HG02610 (cell line): ENCODE results near the gene BEGAIN.

ENCODE experiments used
- ATAC-seq: cut with Tn5 transposase; IDR thresholded peaks from one replicate; pipeline ENCODE4 v1.9.1; 2021; ENCODE audit warnings: mild to moderate bottlenecking, moderate library complexity; ENCODE audit not compliant: unreplicated experiment

Gene BEGAIN

DNA sequence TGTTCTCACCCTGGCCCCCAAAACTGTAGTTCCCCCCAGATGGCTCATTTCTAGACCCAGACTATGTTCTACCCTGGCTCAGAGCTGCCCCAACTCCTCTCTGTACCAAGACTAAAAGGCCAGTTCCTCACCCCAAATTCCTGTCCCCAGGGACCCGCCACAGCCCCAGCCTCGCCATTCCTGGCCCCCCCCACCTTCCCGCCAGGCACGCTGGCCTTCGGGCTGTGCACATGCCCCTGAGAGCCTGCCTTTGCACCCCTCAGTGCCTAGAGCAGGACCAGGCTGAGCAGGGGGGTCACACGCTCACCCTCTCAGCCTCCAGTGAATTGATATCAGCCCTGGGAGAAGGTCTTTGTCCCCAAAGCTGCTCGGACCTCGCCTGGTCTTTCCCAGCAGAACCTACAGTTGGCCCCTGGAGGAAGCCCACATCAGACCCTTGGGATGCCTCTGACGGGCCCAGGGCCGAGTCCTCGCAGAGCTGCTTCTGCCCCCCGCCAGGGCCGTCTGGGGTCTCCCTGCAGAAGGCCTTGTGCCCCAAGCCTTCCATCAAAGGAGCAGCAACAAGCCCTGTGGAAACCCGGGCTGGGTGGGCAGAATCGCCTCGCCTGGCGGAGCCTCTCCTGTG is 32.4 kb downstream of the BEGAIN start:
- ATAC-seq: no peak

DNA sequence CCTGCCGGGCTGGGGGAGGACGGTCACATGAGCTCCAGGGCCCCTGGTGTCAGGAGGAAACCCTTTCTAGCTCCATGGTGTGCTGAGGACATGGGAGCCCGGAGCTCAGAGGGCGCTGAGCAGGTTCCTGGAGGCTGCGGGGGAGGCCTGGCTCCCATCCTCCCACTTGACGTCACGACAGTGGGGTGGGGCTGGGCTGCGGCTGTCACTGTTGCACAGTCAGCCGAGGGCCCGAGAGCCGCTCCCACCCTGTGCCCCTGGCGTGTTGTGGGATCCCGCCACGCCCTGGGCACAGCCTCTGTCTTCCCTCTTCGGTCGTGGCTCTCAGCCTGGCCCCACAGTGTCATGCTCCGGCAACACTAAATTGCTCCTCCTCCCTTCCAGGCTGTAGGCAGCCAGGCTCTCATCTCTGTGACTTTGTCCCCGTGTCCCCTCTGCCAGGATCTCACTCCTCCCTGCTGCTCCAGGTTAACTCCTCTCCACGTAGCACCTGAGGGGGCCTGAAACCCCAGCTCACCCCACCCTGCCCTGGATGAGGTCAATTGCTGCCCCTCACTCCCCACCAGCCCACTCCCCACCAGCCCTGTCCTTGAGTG is 33.0 kb downstream of the BEGAIN start:
- ATAC-seq: no peak

DNA sequence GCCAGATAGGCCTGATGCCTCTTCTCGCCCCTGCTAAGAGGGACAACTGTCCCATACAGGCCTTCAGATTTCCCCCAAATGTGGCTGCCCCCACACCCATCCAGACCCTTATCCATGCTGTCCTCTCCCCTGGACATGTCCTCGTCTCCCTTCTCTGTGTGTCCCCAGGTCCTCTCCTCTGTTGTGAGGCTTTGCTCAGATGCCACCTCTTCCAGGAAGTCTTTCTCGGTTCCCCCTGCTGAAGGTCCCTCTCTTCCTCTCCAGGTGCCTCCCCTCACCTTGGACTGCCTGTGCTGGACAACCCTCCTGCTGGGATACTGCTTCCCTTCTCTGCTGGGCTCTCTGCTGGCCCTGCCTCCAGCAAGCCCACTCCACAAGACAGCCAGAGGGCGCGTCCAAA is 33.7 kb downstream of the BEGAIN start:
- ATAC-seq: no peak

DNA sequence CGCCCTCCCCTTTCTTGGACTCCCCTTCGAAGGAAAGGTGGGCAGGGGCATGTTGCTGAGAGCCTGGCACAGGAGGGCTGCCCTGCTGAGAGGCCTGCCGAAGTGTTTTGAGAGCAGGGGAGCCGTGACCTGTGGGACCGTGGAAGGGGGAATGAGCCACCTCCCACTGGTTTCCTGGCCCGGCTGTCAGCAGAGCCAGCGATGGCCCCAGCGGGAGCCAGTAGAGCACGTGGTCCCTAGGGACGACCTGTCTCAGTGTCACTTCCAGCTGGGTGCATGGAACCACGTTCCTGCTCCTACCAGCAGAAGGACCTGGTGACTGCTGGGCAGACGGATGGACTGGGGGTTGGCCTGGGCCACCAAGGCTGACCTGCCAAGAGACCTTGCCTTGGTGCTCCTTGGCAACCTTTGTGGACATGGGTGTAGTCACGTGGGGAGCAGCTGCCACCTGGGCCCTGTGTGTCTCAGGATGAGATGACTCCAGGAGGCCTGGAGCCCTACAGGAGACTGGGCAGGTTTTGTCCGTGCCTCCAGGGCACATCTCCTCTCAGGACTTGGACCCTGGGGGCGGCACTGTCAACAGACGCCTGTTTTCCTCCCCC is 34.6 kb downstream of the BEGAIN start:
- ATAC-seq: no peak

DNA sequence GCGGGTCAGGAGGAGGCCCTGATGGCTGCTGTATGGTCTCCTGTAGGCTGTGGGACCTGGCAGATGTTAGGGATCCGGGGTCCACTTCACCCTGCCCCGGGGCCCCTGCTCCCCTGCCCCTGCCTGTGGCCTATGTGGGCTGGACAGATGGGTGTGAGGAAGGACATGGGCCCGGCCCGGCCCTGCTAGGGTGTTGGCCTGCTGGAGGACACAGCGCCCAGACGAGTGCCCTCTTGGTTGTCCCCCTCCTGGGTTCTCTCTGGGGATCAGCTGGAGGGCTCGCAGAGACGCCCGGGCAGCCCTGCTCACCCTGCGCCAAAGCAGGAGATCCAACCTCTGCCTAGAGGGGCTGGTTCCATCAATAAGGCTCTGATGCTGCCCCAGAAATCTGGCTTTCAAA is 36.2 kb downstream of the BEGAIN start:
- no peak for ATAC-seq

DNA sequence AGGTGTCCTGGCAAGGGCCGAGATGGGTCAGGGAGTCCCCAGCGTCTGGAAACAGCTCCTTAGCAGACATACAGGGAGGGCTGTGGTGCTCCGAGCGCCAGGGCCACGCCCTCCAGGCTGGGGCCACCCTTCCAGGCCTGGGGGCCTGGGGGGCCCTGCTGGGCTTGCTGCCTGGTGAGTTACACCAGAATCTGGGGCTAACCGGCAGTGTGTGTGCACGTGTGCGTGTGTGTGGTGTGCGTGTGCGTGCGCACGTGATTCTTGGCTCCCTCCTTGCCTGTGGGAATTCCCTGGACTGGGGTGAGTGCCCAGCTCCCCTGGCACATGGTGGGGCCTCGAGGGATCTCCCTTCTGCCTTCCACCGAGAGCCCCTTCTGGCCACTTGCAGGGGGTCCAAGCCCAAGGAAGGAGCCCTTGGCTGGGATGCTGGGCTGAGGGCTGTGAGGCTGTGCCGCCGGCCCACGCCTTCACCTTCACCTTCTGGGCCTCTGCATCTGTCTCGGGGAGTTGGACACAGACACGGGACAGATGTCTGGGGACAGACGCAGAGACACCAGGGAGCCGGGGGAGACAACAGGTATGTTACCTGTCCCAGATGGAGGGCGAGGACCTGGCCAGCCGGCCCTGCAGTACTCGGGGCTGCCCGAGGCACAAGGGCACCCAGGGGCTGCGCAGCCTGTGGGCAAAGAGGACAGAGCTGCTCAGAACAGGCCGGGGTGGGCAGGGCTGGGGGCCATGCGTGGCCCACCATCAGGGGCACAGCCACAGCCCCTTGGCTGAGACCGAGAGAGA is 37.2 kb downstream of the BEGAIN start:
- ATAC-seq: no peak

DNA sequence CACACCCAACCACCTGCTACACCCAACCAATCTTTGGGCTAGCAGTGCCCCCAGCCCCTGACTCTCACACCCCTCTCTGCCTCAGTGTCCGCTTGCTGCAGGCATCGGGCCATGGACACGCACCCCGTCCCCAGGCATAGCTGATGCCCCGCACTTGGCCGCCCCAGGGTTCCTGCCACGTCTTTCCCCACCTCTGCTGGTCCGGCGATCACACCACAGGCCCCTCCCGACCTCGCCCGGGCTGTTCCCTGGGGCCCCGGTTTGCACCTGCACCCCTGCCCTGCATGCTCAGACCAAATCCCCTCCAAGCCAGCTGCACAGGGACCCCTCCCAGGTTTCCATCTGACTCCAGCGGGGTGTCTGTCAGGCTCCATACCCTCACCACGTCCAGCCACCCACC is 38.3 kb downstream of the BEGAIN start:
- ATAC-seq: no peak

DNA sequence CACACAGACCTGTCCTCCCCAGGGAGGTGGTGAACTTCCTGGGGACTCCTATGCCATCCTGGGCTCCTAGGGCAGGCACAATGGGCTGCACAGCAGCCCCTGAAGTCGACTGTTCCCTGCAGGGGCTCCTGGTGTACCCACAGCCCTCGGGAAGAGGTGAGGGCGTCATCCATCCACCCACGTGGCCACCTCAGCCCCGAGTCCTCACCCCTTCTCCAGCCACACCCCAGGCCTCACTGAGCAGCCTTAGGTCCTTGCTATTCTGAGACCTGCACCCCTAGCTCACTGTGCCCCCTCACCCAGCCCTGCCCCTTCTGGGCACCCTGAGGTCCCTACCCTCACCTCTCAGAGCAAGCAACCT is 38.9 kb downstream of the BEGAIN start:
- ATAC-seq: no peak

DNA sequence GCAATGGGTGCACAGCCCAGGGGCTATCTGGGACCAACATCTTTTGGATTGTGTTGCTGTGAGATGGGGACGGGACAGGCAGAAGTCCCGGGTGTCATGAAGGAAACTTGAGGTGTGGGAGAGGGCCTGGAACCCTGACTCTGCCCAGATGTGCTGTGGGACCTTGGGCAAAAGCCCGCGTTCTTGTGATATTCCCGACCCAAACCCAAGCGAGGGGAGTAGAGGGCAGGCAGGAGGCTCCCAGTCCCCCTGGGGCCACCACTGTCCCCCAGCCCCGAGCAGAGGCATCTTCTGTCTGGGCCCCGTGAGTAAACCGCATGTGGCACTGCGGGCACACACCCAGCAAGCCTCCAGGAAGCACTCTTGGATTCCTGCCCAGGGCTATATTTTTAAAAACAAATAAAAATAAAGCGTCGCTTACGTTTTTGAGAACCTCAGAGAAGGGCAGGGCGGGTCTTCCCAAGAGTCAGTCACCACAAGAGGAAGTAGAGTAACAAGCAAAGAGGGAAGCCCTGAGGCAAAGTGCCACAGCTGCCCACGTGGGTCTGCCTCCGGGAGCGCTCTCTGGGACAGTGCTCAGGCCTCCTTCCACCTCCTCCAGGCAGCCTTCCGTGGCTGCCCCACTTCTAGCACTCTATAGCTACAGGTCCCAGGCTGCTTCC is 39.5 kb downstream of the BEGAIN start:
- no peak for ATAC-seq

DNA sequence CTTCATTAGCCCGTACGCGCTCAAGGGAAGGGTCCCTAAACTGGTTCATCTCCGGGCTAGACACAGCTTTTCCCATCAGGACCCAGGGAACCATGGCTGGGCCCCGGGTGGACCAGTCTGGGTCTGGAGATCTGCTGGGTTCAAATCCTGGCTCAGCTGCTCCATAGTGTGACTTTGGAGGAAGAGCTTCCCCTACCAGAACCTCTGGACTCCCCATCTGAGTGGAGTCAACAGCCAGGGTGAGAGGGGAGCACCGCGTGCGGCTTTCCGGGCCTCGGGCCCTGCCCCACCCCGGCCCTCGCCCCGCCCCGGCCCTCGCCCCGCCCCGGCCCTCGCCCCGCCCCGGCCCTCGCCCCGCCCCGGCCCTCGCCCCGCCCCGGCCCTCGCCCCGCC is 41.2 kb downstream of the BEGAIN start:
- ATAC-seq: no peak

DNA sequence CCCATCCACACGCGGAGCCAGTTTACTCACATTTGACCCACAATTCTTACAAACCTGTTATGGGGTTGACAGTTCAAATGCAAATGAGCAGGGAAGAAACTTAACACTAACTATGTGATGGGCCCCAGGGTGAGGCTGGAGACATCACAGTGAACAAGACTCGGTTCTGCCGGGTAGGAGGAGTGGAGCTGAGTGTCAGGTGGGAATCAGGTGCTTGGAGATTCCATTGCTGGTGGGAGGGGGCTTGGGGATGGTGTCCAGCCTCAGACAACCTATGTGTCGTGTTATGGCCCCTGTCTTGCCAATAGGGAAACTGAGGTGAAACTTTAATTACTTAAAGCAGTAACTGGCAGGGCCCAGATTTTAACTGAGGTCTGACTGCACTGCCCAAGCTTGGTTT is 41.9 kb downstream of the BEGAIN start:
- no peak for ATAC-seq

DNA sequence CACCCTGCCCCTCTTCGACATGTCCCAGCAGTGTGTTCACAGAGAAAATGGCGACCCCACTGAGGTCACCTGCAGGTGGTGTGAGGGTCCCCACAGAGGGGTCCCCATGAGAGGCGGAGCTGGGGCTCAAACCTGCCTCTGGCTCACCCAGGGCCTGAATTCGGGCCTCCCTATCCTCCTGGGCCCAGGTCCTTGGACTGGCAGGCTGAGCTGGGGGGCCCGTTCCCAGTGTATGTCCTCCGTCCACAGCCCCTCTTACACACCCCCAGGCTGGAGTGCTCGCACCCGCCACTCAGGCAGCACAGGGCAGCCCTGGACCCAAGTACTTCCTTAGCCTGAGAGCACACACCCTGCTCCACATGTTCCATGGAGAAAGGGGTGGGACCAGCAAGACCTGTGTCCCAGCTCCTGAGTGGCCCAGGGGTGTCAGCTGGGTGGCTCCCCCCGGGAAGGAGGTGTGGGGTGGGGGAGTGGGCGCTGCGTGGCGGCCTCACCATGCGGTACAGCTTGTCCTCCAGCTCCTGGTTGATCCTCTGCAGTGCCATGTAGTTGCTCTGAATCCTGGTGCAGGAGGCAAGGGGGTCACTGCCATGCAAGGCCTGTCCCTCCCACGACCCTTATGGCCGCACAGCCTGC is 42.6 kb downstream of the BEGAIN start:
- ATAC-seq: no peak

DNA sequence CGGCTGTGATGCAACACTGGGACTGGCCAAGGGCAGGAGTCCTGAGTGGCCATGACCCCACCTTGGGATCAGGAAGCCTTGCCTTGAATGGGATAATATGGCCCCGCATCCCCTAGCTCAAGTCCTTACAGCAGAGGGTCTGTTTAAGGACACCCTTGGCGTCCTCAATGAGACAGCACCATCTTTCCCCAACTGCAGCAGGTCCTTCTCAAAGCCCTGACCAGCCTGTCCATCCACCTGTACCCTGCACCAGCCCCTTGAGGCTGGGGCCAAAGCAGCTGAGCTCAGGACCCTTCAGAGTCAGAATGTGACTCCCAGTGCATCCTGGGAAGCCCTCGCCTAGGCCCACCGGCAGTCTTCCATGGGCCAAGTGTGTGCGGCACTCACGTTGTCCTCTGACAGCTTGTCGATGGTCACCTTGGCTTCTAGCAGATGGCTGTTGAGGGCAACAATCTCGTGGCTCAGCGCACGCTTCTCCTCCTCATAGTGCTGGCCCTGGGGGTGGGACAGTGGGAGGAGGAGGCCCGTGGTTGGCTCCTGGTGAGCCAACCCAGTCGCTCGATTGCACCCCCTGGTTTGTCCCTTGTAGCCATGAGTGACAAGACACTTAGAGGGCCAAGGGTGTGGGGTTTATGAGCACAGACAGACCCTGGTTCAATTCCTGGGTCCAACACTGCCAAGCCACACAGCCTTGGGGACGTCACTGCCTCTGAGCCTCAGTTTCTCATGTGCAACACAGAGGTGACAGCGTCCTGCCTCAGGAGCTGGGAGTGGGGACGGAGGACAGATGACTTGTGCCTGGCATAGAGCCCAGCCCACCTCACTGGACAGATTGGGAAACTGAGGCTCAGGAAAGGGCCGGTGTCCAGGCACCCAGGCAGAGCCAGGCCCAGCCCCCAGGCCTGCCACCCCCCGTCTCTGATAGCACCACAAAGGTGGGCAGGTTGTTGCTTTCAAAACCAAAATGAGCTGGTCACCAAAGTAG is 43.5 kb downstream of the BEGAIN start:
- no peak for ATAC-seq

DNA sequence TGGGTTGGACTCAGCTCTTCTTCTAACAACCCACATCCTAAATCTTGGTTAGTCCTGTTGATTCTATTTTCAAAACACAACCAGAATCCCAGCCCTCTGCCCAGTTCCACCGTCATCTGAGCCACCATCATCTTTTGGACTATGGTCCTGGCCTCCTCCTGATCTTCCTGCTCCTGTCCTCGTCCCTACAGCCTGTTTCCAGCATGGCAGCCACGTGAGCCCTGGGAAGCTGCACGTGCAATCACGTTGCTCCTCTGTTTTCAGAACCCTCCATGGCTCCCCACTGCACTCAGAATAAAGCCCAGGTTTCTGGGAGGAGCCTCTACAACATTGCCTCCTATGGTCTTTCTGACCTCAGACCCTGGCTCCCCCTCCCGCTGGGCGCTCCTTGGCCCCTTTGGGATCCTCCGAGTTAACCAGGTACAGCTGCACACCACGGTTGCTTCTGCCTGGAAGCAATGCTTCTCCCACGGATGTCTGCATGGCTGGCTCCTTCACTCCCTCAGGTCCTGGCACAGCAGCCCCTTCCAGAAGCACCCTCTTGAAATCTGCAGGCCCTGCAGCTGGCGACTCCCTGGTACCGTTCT is 44.5 kb downstream of the BEGAIN start:
- ATAC-seq: no peak

DNA sequence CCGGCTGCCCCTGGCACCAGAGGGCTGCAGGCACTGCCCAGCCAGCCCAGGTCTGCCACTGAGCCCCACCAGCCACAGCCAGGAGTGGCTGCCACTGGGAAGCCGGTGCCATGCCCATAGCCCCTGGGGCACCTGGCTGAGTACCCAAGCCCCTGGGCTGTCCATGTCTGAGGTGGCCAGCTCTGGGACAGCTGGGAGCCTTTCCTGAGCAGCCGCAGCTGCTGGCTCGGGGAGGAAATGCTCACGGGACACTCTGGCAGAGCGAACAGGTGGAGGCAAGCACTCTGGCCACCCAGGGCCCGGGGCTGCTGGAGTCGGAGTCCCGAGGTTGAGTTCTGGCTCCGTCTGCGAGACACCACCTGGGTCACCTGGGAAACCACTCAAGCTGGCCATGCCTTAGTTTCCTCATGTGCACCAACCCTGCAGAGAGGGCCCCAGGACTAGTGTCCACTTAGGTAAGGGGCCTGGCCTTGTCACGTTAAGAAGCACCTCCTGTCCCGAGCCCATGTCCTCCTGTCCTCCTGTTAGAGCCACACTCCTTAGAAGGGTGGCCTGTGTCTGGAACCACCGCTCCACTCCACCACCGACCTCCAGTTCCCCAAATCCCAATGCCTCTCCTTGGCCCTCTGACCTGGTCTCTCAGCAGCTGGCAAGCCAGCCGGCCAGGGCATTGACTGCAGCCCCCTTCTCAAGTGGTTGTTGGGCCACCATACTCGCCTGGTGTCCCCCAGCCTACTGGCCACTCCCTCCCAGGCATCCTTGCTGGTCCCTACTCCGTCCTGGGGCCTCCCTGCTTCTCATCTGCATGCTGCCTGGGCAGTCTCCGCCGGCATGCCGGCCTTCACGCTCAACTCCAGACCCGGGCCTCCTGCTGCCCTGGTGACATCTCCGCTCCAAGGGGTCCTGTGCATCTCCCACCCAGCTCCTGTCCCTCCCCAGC is 45.3 kb downstream of the BEGAIN start:
- ATAC-seq: no peak

DNA sequence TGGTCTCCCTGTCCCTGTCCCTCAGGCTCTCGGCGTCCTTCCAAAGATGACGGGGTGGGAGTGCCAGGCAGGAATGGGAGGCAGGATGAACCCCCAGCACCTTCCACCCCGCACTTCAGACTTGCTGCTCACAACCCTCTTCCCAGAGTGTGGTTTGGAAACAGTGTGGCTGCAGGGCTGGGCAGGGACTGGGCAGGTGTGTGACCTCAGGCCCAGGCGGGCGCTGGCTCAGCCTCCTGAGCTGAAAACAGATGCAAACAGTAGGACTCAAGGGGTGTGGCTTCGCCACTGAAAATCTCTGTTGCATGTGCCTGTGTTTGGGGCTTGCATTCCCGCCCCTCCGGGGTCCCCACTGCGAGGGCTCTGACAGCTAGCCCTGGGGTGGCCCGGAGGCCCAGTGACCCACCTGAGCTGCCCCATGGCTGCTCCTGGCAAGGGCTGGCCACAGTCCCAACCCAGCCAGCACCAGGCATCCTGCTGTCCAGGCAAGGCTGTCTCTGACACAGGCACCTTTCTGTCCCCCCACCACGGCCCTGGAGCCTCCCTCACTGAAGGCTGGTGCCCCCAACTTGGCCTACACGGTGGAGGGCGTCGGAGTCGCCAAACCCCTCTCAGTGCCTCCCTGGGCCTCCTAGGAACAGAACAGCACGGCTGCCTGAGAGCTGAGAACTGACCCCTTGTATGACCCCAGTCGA is 46.1 kb downstream of the BEGAIN start:
- no peak for ATAC-seq

DNA sequence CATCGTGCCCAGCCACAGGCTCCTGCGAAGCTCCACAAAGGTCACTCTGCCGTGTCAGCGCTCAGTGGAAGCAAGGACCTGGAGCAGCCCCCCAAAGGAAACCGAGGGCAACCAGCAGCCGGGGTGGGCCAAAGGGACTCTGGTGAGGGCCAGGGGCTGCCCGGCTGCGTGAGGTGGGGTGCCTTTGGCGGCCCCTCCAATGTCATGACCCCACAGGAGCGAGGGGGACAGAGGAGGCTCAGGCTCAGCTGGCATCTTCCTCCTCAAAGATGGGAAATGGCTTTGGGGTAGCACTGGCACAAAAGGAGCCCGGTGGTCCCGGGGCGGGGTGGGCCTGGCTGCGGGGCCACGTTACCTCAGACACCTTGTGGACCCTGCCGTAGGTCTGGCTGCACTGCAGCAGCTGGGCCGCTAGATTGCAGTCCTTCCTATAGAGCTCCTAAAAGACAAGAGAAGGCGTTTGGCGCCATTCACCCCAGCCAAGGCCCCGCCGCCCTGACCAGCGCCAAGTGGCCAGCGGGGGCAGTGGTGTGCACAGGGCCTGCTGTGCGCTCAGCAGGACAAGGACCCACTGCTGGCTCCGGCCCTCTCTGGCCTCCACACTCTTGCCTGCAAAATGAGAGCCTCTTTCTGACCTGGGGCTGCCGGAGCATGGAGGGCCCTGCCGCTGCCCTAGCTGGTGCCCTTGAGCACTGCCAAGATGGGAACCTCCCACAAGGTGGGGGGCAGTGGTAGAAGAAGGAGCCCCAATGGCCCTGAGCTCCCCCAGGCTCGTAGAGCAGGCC is 46.9 kb downstream of the BEGAIN start:
- ATAC-seq: no peak
